Measurements from ENCODE around the gene NLRP3. TPM values are rescaled to one million over a fixed set of nuclear protein-coding genes. Genes with fewer than 3 reads are reported as not detected.

Gene NLRP3
- total and polyA plus RNA-seq, 2 experiments from 2014 or later = 0.42 TPM; not detected in 1

DNA sequence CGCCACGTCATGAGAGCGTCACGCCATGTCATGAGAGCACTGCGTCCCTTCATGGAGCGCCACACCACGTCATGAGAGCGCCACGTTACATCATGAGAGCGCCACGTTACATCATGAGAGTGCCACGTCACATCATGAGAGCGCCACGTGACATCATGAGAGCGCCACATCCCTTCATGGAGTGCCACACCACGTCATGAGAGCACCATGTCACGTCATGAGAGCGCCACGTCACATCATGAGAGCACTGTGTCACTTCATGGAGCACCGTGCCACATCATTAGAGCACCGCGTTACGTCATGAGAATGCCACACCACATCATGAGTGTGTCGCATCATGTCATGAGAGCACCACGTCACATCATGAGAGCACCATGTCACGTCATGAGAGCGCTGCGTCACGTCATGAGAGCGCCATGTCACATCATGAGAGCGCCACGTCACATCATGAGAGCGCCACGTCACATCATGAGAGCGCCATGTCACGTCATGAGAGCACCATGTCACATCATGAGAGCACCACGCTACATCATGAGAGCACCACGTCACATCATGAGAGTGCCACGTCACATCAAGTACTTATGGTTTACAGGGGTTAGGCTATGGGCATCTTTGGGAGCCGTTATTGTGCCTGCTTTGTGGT, 9.8 kb upstream of the NLRP3 start:
- Histone ChIP-seq H4K20me1 (replicated peaks; ENCODE audit: insufficient read depth) (no peaks in the 10 kb centered on the region), H3K27ac (ENCODE audit: low read depth) (no peak overlapping the region), H2AFZ (no peak overlapping the region), H3K79me2 (replicated peaks; ENCODE audit: insufficient read depth) (no peaks in the 10 kb centered on the region), H3K4me1 (ENCODE audit: insufficient read depth) (no peaks in the 10 kb centered on the region), H3K27me3 (ENCODE audit: insufficient read depth) (no peaks in the 10 kb centered on the region), H3K4me3 (no peak overlapping the region), H3F3A (replicated peaks; ENCODE audit: low read depth) (0 out of 2 replicates have a peak, but pooled peaks cover 4% of the 10 kb centered on the region), H3K4me2 (no peak overlapping the region), H3K36me3 (ENCODE audit: insufficient read depth) (no peaks in the 10 kb centered on the region), H3K9me2 (ENCODE audit: insufficient read depth) (no peaks in the 10 kb centered on the region)
- Mint-ChIP-seq H3K27ac (no peak overlapping the region), H3K36me3 (ENCODE audit: low read depth) (no peaks in the 10 kb centered on the region), H3K4me3 (no peak overlapping the region), H3K27me3 (ENCODE audit: insufficient read depth, low read depth, poor library complexity) (peaks cover 6% of the 10 kb centered on the region), H3K9me3 (no peaks in the 10 kb centered on the region), H3K4me1 (peaks cover 3% of the 10 kb centered on the region; the same call in 1 of the 3 replicates)
- no peak for DNase-seq (ENCODE audit: low spot score)
- TF ChIP-seq JUNB (IDR thresholded peaks at IDR 0.05; ENCODE audit: unreplicated experiment) (no peak), STAT1 (IDR thresholded peaks at IDR 0.05; ENCODE audit: unreplicated experiment) (no peak), POLR2AphosphoS5 (IDR thresholded peaks at IDR 0.05; ENCODE audit: low read depth) (no peak), ZNF331 (CRISPR knock-in tag; IDR thresholded peaks at IDR 0.05; ENCODE audit: low read depth) (no peak), ZNF114 (CRISPR knock-in tag; IDR thresholded peaks at IDR 0.05) (no peak), EZH2phosphoT487 (IDR thresholded peaks at IDR 0.05; ENCODE audit: unreplicated experiment) (no peak), EZH2 (IDR thresholded peaks at IDR 0.05; ENCODE audit: low read depth, unreplicated experiment) (no peak), CREB1 (CRISPR knock-in tag; IDR thresholded peaks at IDR 0.05; ENCODE audit: low read depth) (no peak)
- TF ChIP-seq, protein P1, sequence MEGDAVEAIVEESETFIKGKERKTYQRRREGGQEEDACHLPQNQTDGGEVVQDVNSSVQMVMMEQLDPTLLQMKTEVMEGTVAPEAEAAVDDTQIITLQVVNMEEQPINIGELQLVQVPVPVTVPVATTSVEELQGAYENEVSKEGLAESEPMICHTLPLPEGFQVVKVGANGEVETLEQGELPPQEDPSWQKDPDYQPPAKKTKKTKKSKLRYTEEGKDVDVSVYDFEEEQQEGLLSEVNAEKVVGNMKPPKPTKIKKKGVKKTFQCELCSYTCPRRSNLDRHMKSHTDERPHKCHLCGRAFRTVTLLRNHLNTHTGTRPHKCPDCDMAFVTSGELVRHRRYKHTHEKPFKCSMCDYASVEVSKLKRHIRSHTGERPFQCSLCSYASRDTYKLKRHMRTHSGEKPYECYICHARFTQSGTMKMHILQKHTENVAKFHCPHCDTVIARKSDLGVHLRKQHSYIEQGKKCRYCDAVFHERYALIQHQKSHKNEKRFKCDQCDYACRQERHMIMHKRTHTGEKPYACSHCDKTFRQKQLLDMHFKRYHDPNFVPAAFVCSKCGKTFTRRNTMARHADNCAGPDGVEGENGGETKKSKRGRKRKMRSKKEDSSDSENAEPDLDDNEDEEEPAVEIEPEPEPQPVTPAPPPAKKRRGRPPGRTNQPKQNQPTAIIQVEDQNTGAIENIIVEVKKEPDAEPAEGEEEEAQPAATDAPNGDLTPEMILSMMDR (conservative IDR thresholded peaks at IDR 0.05; ENCODE audit: low read depth in 2 of 2) = no peak
- TF ChIP-seq, protein P2, sequence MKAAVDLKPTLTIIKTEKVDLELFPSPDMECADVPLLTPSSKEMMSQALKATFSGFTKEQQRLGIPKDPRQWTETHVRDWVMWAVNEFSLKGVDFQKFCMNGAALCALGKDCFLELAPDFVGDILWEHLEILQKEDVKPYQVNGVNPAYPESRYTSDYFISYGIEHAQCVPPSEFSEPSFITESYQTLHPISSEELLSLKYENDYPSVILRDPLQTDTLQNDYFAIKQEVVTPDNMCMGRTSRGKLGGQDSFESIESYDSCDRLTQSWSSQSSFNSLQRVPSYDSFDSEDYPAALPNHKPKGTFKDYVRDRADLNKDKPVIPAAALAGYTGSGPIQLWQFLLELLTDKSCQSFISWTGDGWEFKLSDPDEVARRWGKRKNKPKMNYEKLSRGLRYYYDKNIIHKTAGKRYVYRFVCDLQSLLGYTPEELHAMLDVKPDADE (IDR thresholded peaks at IDR 0.05) = no peak
- TF ChIP-seq, protein P3, sequence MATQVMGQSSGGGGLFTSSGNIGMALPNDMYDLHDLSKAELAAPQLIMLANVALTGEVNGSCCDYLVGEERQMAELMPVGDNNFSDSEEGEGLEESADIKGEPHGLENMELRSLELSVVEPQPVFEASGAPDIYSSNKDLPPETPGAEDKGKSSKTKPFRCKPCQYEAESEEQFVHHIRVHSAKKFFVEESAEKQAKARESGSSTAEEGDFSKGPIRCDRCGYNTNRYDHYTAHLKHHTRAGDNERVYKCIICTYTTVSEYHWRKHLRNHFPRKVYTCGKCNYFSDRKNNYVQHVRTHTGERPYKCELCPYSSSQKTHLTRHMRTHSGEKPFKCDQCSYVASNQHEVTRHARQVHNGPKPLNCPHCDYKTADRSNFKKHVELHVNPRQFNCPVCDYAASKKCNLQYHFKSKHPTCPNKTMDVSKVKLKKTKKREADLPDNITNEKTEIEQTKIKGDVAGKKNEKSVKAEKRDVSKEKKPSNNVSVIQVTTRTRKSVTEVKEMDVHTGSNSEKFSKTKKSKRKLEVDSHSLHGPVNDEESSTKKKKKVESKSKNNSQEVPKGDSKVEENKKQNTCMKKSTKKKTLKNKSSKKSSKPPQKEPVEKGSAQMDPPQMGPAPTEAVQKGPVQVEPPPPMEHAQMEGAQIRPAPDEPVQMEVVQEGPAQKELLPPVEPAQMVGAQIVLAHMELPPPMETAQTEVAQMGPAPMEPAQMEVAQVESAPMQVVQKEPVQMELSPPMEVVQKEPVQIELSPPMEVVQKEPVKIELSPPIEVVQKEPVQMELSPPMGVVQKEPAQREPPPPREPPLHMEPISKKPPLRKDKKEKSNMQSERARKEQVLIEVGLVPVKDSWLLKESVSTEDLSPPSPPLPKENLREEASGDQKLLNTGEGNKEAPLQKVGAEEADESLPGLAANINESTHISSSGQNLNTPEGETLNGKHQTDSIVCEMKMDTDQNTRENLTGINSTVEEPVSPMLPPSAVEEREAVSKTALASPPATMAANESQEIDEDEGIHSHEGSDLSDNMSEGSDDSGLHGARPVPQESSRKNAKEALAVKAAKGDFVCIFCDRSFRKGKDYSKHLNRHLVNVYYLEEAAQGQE (IDR thresholded peaks at IDR 0.05; ENCODE audit: unreplicated experiment) = no peak
- TF ChIP-seq, protein P4, sequence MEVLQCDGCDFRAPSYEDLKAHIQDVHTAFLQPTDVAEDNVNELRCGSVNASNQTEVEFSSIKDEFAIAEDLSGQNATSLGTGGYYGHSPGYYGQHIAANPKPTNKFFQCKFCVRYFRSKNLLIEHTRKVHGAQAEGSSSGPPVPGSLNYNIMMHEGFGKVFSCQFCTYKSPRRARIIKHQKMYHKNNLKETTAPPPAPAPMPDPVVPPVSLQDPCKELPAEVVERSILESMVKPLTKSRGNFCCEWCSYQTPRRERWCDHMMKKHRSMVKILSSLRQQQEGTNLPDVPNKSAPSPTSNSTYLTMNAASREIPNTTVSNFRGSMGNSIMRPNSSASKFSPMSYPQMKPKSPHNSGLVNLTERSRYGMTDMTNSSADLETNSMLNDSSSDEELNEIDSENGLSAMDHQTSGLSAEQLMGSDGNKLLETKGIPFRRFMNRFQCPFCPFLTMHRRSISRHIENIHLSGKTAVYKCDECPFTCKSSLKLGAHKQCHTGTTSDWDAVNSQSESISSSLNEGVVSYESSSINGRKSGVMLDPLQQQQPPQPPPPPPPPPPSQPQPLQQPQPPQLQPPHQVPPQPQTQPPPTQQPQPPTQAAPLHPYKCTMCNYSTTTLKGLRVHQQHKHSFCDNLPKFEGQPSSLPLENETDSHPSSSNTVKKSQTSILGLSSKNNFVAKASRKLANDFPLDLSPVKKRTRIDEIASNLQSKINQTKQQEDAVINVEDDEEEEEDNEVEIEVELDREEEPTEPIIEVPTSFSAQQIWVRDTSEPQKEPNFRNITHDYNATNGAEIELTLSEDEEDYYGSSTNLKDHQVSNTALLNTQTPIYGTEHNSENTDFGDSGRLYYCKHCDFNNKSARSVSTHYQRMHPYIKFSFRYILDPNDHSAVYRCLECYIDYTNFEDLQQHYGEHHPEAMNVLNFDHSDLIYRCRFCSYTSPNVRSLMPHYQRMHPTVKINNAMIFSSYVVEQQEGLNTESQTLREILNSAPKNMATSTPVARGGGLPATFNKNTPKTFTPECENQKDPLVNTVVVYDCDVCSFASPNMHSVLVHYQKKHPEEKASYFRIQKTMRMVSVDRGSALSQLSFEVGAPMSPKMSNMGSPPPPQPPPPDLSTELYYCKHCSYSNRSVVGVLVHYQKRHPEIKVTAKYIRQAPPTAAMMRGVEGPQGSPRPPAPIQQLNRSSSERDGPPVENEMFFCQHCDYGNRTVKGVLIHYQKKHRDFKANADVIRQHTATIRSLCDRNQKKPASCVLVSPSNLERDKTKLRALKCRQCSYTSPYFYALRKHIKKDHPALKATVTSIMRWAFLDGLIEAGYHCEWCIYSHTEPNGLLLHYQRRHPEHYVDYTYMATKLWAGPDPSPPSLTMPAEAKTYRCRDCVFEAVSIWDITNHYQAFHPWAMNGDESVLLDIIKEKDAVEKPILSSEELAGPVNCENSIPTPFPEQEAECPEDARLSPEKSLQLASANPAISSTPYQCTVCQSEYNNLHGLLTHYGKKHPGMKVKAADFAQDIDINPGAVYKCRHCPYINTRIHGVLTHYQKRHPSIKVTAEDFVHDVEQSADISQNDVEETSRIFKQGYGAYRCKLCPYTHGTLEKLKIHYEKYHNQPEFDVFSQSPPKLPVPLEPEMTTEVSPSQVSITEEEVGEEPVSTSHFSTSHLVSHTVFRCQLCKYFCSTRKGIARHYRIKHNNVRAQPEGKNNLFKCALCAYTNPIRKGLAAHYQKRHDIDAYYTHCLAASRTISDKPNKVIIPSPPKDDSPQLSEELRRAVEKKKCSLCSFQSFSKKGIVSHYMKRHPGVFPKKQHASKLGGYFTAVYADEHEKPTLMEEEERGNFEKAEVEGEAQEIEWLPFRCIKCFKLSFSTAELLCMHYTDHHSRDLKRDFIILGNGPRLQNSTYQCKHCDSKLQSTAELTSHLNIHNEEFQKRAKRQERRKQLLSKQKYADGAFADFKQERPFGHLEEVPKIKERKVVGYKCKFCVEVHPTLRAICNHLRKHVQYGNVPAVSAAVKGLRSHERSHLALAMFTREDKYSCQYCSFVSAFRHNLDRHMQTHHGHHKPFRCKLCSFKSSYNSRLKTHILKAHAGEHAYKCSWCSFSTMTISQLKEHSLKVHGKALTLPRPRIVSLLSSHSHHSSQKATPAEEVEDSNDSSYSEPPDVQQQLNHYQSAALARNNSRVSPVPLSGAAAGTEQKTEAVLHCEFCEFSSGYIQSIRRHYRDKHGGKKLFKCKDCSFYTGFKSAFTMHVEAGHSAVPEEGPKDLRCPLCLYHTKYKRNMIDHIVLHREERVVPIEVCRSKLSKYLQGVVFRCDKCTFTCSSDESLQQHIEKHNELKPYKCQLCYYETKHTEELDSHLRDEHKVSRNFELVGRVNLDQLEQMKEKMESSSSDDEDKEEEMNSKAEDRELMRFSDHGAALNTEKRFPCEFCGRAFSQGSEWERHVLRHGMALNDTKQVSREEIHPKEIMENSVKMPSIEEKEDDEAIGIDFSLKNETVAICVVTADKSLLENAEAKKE (CRISPR knock-in tag; IDR thresholded peaks at IDR 0.05) = no peak
- no peak for ATAC-seq
